Stomach (tissue), 9 donors: ENCODE results near the gene BRF1. TPM values are rescaled to one million over a fixed set of nuclear protein-coding genes. Genes with fewer than 3 reads are reported as not detected.

ENCODE experiments used
- DNase-seq, 2 donors: peaks; one replicate each; pipeline versions ENCODE4 v3.0.0 to v3.0.0-alpha.2; 2013 to 2019
- H3K27ac ChIP-seq, 5 donors: fragments of 200-600 bp in 4 of 5; sonication (generic) in 4 of 5; one replicate each; pipeline ENCODE4 v1.5.1; 2013 to 2019; ENCODE audit warnings: mild to moderate bottlenecking in 1 of 5, moderate library complexity in 1 of 5
- H3K27me3 ChIP-seq, 3 donors: fragments of 200-600 bp; sonication (generic); one replicate each; pipeline ENCODE4 v1.5.1; 2017 to 2019; ENCODE audit warnings: mixed run types in 1 of 3
- H3K36me3 ChIP-seq, 4 donors: fragments of 200-600 bp; sonication (generic); 1 replicate in 3 of 4; 2 replicates in 1 of 4; pipeline ENCODE4 v1.5.1; 2016 to 2019
- H3K4me1 ChIP-seq, 4 donors: fragments of 200-600 bp; sonication (generic); one replicate each; pipeline ENCODE4 v1.5.1; 2016 to 2019
- H3K4me3 ChIP-seq, 4 donors: fragments of 200-600 bp; sonication (generic) in 3 of 4; one replicate each; pipeline ENCODE4 v1.5.1; 2016 to 2019; ENCODE audit warnings: mild to moderate bottlenecking in 1 of 4
- H3K9me3 ChIP-seq, 4 donors: fragments of 200-600 bp; sonication (generic); one replicate each; pipeline ENCODE4 v1.5.1; 2016 to 2019
- EP300 ChIP-seq: sonication (generic); formaldehyde crosslinking; IDR thresholded peaks from one replicate; pipeline ENCODE4 v1.6.1; 2017; ENCODE audit warnings: antibody characterized with exemption
- POLR2A ChIP-seq, 4 donors: fragments of 450-650 bp; IDR thresholded peaks; one replicate each; pipeline ENCODE4 v1.6.1; 2016; ENCODE audit warnings: antibody characterized with exemption in 4 of 4, control low read depth in 2 of 4, mild to moderate bottlenecking in 1 of 4, moderate library complexity in 1 of 4
- POLR2AphosphoS5 ChIP-seq, 3 donors: sonication (generic); formaldehyde crosslinking; IDR thresholded peaks; one replicate each; pipeline ENCODE4 v1.6.1; 2016; ENCODE audit warnings: antibody characterized with exemption in 3 of 3
- WGBS, 5 donors: extraction: QIAGEN DNeasy Blood & Tissue Kit in 3 of 5; methylation state at CpG; one replicate each; pipeline versions ENCODE4 v1.1.5 to v1.1.7; 2013 to 2018; 5-methylcytosine and 5-hydroxymethylcytosine counted together
- intact Hi-C: fragments of 100-400 bp; cut with DNase I; formaldehyde crosslinking; loops from one replicate; pipeline ENCODE4 v1.15.1; 2023; ENCODE audit warnings: low total_unique reads
- polyA plus RNA-seq, 3 donors: library from polyadenylated mRNA; stranded (reverse); fragments of 200-250 nt; gene quantifications; one replicate each; pipeline ENCODE4 v1.2.3, GENCODE V29; 2013
- total RNA-seq, 5 donors: library from RNA; depleted of rRNA; stranded (reverse); fragments of >200 nt; gene quantifications; one replicate each; pipeline versions ENCODE4 v1.1.0 to v1.2.3, GENCODE V29; 2014 to 2016
- TF ChIP-seq, protein P1 (sequence below), 7 experiments: fragments of 450-650 bp in 4 of 7; fragments of 200-600 bp in 3 of 7; sonication (generic) in 3 of 7; IDR thresholded peaks; one replicate each; pipeline ENCODE4 v1.5.1; 2016 to 2019; ENCODE audit warnings: antibody characterized with exemption in 7 of 7, control low read depth in 2 of 7, mild to moderate bottlenecking in 1 of 7
- donor health status: healthy with polysubstance abuse.
- donor health status: Bipolar disorder and iron deficiency.
- donor health status: healthy.

BRF1 gene
- total and polyA plus RNA-seq, 8 donors: 9.2 to 141 (median 33.9) TPM

DNA sequence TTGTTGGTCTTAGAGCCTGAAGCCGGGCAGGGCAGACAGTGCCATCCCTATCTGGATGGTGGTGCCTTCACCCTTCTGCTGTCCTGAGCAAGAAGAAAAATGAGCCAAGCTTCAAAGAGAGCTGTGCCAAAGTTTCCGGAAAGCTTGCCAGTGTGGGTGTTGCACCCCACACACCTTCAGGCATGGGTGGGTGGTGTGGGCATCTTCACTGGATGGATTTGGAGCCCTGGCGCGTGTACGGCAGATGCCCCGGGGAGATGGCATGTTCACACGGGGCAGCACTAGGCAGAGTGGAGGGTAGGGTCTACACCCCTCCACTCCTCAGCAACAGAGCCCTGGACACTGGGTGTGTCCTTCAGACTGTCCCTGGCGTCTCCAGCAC lies 46.8 kb upstream of the BRF1 start:
- 80 to 91% (median 89%) methylated on average over 8 of the region's 8 CpGs for WGBS, 5 donors
- Histone ChIP-seq H3K36me3 (peaks cover 0 to 26% (median 20%) of the 10 kb centered on the region in 4 donors), H3K4me1 (peaks cover 0 to 34% (median 21%) of the 10 kb centered on the region in 4 donors), H3K27ac (no peak overlapping the region), H3K27me3 (no peaks in the 10 kb centered on the region), H3K4me3 (no peak overlapping the region), H3K9me3 (no peaks in the 10 kb centered on the region)
- TF ChIP-seq, protein P1, sequence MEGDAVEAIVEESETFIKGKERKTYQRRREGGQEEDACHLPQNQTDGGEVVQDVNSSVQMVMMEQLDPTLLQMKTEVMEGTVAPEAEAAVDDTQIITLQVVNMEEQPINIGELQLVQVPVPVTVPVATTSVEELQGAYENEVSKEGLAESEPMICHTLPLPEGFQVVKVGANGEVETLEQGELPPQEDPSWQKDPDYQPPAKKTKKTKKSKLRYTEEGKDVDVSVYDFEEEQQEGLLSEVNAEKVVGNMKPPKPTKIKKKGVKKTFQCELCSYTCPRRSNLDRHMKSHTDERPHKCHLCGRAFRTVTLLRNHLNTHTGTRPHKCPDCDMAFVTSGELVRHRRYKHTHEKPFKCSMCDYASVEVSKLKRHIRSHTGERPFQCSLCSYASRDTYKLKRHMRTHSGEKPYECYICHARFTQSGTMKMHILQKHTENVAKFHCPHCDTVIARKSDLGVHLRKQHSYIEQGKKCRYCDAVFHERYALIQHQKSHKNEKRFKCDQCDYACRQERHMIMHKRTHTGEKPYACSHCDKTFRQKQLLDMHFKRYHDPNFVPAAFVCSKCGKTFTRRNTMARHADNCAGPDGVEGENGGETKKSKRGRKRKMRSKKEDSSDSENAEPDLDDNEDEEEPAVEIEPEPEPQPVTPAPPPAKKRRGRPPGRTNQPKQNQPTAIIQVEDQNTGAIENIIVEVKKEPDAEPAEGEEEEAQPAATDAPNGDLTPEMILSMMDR (IDR thresholded peaks at IDR 0.05): no peak
- TF ChIP-seq POLR2A (IDR thresholded peaks at IDR 0.05) (no peak), EP300 (no peak), POLR2AphosphoS5 (IDR thresholded peaks at IDR 0.05) (no peak)
- DNase-seq: no peak
- intact Hi-C loops: no loop called here

DNA sequence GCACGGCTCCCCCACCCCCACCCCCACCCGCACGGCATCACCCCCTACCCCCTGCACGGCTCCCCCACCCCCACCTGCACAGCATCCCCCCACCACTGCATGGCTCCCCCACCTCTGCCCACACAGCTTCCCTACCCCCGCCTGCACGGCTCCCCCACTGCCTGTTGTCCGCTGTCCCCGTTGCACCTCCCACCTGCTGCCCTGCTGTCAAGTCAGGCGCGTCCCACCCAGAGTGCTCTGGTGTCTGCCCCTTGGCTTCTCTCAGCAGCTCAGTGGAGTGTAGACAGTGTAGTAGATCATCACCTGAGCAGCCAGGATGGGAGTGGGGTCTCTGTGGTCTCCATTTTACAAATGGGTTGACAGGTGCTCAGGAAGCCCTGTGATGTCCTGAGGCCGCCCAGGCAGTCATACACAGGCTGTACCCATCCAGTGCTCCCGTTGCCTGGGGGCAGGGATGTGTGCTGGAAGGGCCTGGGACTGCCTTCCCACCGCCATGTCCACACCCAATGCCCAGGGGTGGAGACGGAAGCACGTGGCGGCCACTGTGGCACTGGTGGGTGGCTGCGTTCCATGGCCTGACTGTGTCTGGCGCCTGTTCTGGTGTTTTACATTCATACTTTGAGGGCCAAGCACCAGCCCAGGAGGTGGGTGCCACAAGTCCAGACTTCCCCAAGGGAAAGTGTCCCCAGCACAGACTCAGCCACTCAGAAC lies 46.2 kb upstream of the BRF1 start:
- peaks cover 0 to 37% (median 22%) of the 10 kb centered on the region in 4 donors for H3K4me1 ChIP-seq
- WGBS, 5 donors: 86 to 94% (median 87%) methylated on average over 8 to 18 of the region's 18 CpGs
- TF ChIP-seq EP300 (no peak), POLR2A (IDR thresholded peaks at IDR 0.05) (no peak), POLR2AphosphoS5 (IDR thresholded peaks at IDR 0.05) (no peak)
- TF ChIP-seq, protein P1 (IDR thresholded peaks at IDR 0.05): no peak
- H3K9me3 ChIP-seq: no peaks in the 10 kb centered on the region
- peaks cover 0 to 26% (median 20%) of the 10 kb centered on the region in 4 donors for H3K36me3 ChIP-seq
- H3K27ac ChIP-seq: no peak overlapping the region
- intact Hi-C loops: no loop called here
- H3K27me3 ChIP-seq: no peaks in the 10 kb centered on the region
- no peak overlapping the region for H3K4me3 ChIP-seq
- DNase-seq: no peak

DNA sequence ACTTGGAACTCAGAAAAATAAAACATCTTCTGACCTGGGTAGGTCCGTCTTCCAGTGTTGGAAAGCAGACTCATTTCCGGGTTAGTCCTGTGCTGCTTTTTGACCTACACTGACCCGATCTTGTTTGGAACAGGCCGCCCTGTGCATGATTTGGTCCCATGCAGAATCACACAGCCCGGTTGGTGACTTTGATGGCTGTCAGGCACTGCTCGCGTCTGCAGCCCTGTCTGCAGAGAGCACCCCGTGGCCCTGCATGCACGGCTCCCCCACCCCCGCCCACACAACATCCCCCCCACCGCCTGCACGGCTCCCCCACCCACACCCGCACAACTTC lies 45.4 kb upstream of the BRF1 start:
- TF ChIP-seq POLR2AphosphoS5 (IDR thresholded peaks at IDR 0.05) (no peak), EP300 (no peak), POLR2A (IDR thresholded peaks at IDR 0.05) (no peak)
- TF ChIP-seq, protein P1 (IDR thresholded peaks at IDR 0.05): no peak
- H3K27ac ChIP-seq: no peak overlapping the region
- DNase-seq: no peak
- H3K4me1 ChIP-seq: peaks cover 0 to 39% (median 21%) of the 10 kb centered on the region in 4 donors
- H3K4me3 ChIP-seq: no peak overlapping the region
- H3K27me3 ChIP-seq: no peaks in the 10 kb centered on the region
- WGBS, 5 donors: 61 to 77% (median 69%) methylated on average over 12 to 13 of the region's 13 CpGs
- peaks cover 0 to 26% (median 19%) of the 10 kb centered on the region in 4 donors for H3K36me3 ChIP-seq
- no peaks in the 10 kb centered on the region for H3K9me3 ChIP-seq
- intact Hi-C loops: no loop called here

DNA sequence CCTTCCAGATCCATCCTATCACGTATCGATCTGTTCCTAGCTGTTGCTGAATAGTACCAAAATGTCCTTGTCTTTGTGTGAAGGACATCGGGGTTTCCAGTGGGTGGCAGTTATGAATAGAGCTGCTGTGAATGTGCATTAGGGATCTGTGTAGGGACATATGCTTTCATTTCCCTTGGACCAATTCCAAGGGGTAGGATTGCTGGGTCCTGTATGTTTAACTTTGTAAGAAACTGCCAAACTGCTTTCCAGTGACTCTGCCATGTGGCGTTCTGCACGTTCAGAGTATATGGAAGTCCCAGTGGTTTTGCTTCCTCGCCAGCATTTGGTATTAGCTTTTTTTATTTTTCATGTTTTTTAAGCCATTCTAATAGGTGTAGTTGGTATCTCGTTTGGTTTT lies 42.4 kb upstream of the BRF1 start:
- H3K36me3 ChIP-seq: peaks cover 0 to 6% (median under 1%) of the 10 kb centered on the region in 4 donors
- peak overlapping the region in 1 of 5 donors; percentile 16 for H3K27ac ChIP-seq
- H3K4me1 ChIP-seq: peaks cover 0 to 64% (median 39%) of the 10 kb centered on the region in 4 donors
- WGBS, 5 donors: 30 to 59% (median 46%) methylated on average over 7 of the region's 7 CpGs
- no peak overlapping the region for H3K4me3 ChIP-seq
- no peaks in the 10 kb centered on the region for H3K9me3 ChIP-seq
- no peak for TF ChIP-seq EP300
- TF ChIP-seq, protein P1 (IDR thresholded peaks at IDR 0.05): no peak
- TF ChIP-seq POLR2AphosphoS5 (IDR thresholded peaks at IDR 0.05): no peak
- no peak for TF ChIP-seq POLR2A (IDR thresholded peaks at IDR 0.05)
- H3K27me3 ChIP-seq: no peaks in the 10 kb centered on the region
- DNase-seq: peak in 1 of 2 donors; percentile 79
- intact Hi-C loops: no loop called here
